ENCODE data around the gene MAP3K6.

DNA sequence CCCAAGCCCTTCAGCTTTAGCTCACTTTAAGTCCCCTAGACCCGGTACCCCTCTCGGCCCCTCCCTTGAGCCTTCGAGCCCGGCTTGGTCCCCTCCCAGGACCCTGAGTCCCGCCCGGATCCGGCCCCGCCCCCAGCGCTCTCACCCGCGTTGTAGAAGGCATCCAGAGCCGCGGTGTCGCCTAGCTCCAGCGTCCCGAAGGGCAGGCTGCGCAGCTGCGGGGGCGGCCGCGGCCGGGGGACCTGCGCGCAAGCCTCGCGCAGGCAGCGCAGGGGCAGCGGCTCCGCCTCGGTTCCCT is 699 bp downstream of the MAP3K6 start:
- TF ChIP-seq, protein P1, sequence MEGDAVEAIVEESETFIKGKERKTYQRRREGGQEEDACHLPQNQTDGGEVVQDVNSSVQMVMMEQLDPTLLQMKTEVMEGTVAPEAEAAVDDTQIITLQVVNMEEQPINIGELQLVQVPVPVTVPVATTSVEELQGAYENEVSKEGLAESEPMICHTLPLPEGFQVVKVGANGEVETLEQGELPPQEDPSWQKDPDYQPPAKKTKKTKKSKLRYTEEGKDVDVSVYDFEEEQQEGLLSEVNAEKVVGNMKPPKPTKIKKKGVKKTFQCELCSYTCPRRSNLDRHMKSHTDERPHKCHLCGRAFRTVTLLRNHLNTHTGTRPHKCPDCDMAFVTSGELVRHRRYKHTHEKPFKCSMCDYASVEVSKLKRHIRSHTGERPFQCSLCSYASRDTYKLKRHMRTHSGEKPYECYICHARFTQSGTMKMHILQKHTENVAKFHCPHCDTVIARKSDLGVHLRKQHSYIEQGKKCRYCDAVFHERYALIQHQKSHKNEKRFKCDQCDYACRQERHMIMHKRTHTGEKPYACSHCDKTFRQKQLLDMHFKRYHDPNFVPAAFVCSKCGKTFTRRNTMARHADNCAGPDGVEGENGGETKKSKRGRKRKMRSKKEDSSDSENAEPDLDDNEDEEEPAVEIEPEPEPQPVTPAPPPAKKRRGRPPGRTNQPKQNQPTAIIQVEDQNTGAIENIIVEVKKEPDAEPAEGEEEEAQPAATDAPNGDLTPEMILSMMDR (IDR thresholded peaks at IDR 0.05): no peak
- TF ChIP-seq POLR2A (IDR thresholded peaks at IDR 0.05): peak in 1 of 2 donors; percentile 35
